ENCODE measurements around the gene TSPAN3.

TSPAN3 gene

GRCh38 chr15:77035999-77036471 is 34.9 kb downstream of the TSPAN3 start:
- TF ChIP-seq REST (IDR thresholded peaks at IDR 0.05; ENCODE audit: low read depth) (no peak), MAX (IDR thresholded peaks at IDR 0.05) (no peak), ZBTB7A (IDR thresholded peaks at IDR 0.05; ENCODE audit: low read depth) (no peak), EP300 (IDR thresholded peaks at IDR 0.05; ENCODE audit: borderline replicate concordance) (no peak)

- TF ChIP-seq EP300 (IDR thresholded peaks at IDR 0.05; ENCODE audit: borderline replicate concordance) (no peak), ZBTB7A (IDR thresholded peaks at IDR 0.05; ENCODE audit: low read depth) (no peak), USF1 (IDR thresholded peaks at IDR 0.05) (no peak), CEBPB (IDR thresholded peaks at IDR 0.05) (no peak), NFIC (IDR thresholded peaks at IDR 0.05) (no peak)
These were observed 35.3 kb downstream of the TSPAN3 start for GRCh38 chr15:77035584-77035983.

- TF ChIP-seq TEAD4 (IDR thresholded peaks at IDR 0.05) (no peak), ZBTB7A (IDR thresholded peaks at IDR 0.05; ENCODE audit: low read depth) (peak; percentile 51; the same call in 1 of the 2 replicates), CEBPB (IDR thresholded peaks at IDR 0.05) (no peak), FOXM1 (IDR thresholded peaks at IDR 0.05; ENCODE audit: borderline replicate concordance, low read depth) (no peak), RAD21 (IDR thresholded peaks at IDR 0.05; ENCODE audit: low read depth) (peak; percentile 41; the same call in 1 of the 2 replicates)
These were observed 36.0 kb downstream of the TSPAN3 start for GRCh38 chr15:77034695-77035489.

GRCh38 chr15:77033729-77034671 is 36.9 kb downstream of the TSPAN3 start:
- TF ChIP-seq RAD21 (IDR thresholded peaks at IDR 0.05; ENCODE audit: low read depth) (no peak), TEAD4 (IDR thresholded peaks at IDR 0.05) (no peak), CREB1 (IDR thresholded peaks at IDR 0.05; ENCODE audit: low read depth) (no peak), EGR1 (IDR thresholded peaks at IDR 0.05) (no peak), MAX (IDR thresholded peaks at IDR 0.05) (no peak), NFIC (IDR thresholded peaks at IDR 0.05) (no peak), TAF1 (IDR thresholded peaks at IDR 0.05; ENCODE audit: low read depth) (no peak)

- TF ChIP-seq YY1 (IDR thresholded peaks at IDR 0.05; ENCODE audit: low read depth) (no peak), EGR1 (IDR thresholded peaks at IDR 0.05) (no peak), ZBTB7A (IDR thresholded peaks at IDR 0.05; ENCODE audit: low read depth) (no peak), RAD21 (IDR thresholded peaks at IDR 0.05; ENCODE audit: low read depth) (no peak), REST (IDR thresholded peaks at IDR 0.05; ENCODE audit: low read depth) (no peak), USF1 (IDR thresholded peaks at IDR 0.05) (no peak), CREB1 (IDR thresholded peaks at IDR 0.05; ENCODE audit: low read depth) (no peak), TCF12 (IDR thresholded peaks at IDR 0.05; ENCODE audit: low read depth) (no peak), EP300 (IDR thresholded peaks at IDR 0.05; ENCODE audit: borderline replicate concordance) (no peak), NFIC (IDR thresholded peaks at IDR 0.05) (no peak), MAX (IDR thresholded peaks at IDR 0.05) (no peak), TAF1 (IDR thresholded peaks at IDR 0.05; ENCODE audit: low read depth) (no peak), CEBPB (IDR thresholded peaks at IDR 0.05) (no peak), TEAD4 (IDR thresholded peaks at IDR 0.05) (no peak), FOXM1 (IDR thresholded peaks at IDR 0.05; ENCODE audit: borderline replicate concordance, low read depth) (no peak)
These were observed 37.5 kb downstream of the TSPAN3 start for GRCh38 chr15:77033417-77033728.
